H1 (cell line): ENCODE data around the gene CARF. TPM values are rescaled to one million over a fixed set of nuclear protein-coding genes. Genes with fewer than 3 reads are reported as not detected.

Source experiments
- CEBPB ChIP-seq: IDR thresholded peaks from 2 replicates; pipeline ENCODE4 v1.6.1; 2012; ENCODE audit warnings: low read depth, low read length
- POLR2AphosphoS5 ChIP-seq: IDR thresholded peaks from 2 replicates; pipeline ENCODE4 v1.6.1; 2011; ENCODE audit warnings: low read depth, low read length
- RFX5 ChIP-seq: IDR thresholded peaks from 2 replicates; pipeline ENCODE4 v1.6.1; 2011; ENCODE audit warnings: low read depth, low read length, improper control_type of control experiment, borderline replicate concordance
- SIN3A ChIP-seq, 2 experiments: IDR thresholded peaks in 1 of 2; conservative IDR thresholded peaks in 1 of 2; 2 replicates each; pipeline ENCODE4 v1.6.1; 2011 to 2012; ENCODE audit warnings: low read length in 2 of 2, improper control_type of control experiment in 1 of 2, low read depth in 1 of 2, mild to moderate bottlenecking in 1 of 2
- SIRT6 ChIP-seq: IDR thresholded peaks from one replicate; pipeline ENCODE4 v1.7.1; 2012; ENCODE audit warnings: low read length, inconsistent platforms
- TAF7 ChIP-seq: optimal IDR thresholded peaks from 2 replicates; pipeline ENCODE3; 2011; ENCODE audit warnings: low read depth, mild to moderate bottlenecking, inconsistent platforms, low read length, moderate library complexity, borderline replicate concordance
- TCF12 ChIP-seq: IDR thresholded peaks from 2 replicates; pipeline ENCODE4 v1.6.1; 2011; ENCODE audit warnings: low read depth, mild to moderate bottlenecking, low read length
- polyA plus RNA-seq, 7 experiments: library from polyadenylated mRNA; depleted of rRNA in 3 of 7; stranded (reverse) in 5 of 7; unstranded in 2 of 7; fragments of >200 nt in 5 of 7; fragments of 200-250 nt in 2 of 7; gene quantifications; 1 replicate in 5 of 7; 2 replicates in 1 of 7; 4 replicates in 1 of 7; pipeline versions ENCODE4 v1.2.1 to v1.2.3, GENCODE V29; 2011 to 2013; ENCODE audit warnings: missing spikeins in 2 of 7, mixed read lengths in 2 of 7
- total RNA-seq: library from RNA; stranded (reverse); fragmentation: NEBNext Ultra II Directional; extraction: Animal tissue kit (Norgen Biotek cat#: 25700); gene quantifications from 2 replicates; pipeline ENCODE4 v1.2.1, GENCODE V29; 2021

Gene CARF
- total and polyA plus RNA-seq, 2 of the 8 experiments (the other 6 are each of a cell fraction or from before 2014, with no cell fraction given) = 2.0 to 2.6 TPM

- TF ChIP-seq SIN3A (conservative IDR thresholded peaks at IDR 0.05 in 1 of 2, IDR thresholded peaks at IDR 0.05 in 1 of 2; ENCODE audit: low read depth in 1 of 2, low read length in 2 of 2) (no peak), POLR2AphosphoS5 (no peak), TAF7 (no peak), TCF12 (no peak), SIRT6 (no peak), RFX5 (no peak), CEBPB (no peak)
- TF ChIP-seq, all 59 proteins: peak for 0
These were observed 109.9 kb downstream of the CARF start (continued) for GRCh38 chr2:203021991-203022390.
